OCI-LY3 (cell line): ENCODE results near the gene COTL1.

Experiments used
- CTCF ChIP-seq: fragments of 200-600, 300-600 bp; sonication (generic); IDR thresholded peaks from 2 replicates; pipeline ENCODE4 v1.5.1; 2014; ENCODE audit warnings: antibody characterized with exemption, low read length, low read depth
- EZH2phosphoT487 ChIP-seq: fragments of 200-600 bp; shearing (Covaris generic); IDR thresholded peaks from 2 replicates; pipeline ENCODE4 v1.6.1; 2018; ENCODE audit warnings: antibody characterized with exemption, mixed run types, low read depth

DNA sequence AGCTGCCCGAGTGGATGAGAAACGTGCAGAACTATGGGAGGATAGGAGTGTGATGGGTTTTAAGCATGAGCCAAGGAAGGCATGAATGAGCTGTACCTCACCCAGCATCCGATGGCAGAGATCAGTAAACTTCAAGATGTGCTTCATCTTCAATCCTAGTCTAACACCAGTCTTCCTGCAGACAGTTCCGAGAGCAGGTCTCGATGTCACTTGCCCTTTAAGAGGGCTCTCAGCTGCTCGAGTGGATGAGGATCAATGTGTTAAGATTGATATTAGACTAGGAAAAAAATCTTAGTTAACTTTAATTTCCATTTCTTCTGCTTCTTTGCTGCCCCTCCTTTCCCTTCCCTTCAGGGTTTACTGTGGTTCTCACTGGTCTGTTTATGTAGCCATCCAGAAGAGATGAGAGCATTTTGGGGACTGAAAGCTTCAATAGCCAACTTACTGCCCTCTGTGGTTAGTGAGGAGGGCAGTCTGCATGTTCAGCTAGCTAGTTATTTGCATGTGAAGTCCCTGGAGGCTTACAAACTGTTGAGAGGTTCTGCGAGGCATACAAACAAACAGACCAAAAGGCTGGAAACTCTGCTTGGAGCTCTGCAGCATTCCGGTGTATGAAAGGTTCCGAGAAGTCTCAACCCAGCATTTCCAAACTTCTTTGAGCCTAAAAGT lies 45.7 kb upstream of the COTL1 start:
- TF ChIP-seq EZH2phosphoT487, result no peak
- TF ChIP-seq CTCF, result no peak
